ENCODE results near the gene MEGF10.

- TF ChIP-seq, protein P1, sequence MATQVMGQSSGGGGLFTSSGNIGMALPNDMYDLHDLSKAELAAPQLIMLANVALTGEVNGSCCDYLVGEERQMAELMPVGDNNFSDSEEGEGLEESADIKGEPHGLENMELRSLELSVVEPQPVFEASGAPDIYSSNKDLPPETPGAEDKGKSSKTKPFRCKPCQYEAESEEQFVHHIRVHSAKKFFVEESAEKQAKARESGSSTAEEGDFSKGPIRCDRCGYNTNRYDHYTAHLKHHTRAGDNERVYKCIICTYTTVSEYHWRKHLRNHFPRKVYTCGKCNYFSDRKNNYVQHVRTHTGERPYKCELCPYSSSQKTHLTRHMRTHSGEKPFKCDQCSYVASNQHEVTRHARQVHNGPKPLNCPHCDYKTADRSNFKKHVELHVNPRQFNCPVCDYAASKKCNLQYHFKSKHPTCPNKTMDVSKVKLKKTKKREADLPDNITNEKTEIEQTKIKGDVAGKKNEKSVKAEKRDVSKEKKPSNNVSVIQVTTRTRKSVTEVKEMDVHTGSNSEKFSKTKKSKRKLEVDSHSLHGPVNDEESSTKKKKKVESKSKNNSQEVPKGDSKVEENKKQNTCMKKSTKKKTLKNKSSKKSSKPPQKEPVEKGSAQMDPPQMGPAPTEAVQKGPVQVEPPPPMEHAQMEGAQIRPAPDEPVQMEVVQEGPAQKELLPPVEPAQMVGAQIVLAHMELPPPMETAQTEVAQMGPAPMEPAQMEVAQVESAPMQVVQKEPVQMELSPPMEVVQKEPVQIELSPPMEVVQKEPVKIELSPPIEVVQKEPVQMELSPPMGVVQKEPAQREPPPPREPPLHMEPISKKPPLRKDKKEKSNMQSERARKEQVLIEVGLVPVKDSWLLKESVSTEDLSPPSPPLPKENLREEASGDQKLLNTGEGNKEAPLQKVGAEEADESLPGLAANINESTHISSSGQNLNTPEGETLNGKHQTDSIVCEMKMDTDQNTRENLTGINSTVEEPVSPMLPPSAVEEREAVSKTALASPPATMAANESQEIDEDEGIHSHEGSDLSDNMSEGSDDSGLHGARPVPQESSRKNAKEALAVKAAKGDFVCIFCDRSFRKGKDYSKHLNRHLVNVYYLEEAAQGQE (IDR thresholded peaks at IDR 0.05; ENCODE audit: low read depth) = no peak
- TF ChIP-seq TCF12 (IDR thresholded peaks at IDR 0.05; ENCODE audit: low read depth) = no peak
- no peak for TF ChIP-seq CEBPB (IDR thresholded peaks at IDR 0.05)
- TF ChIP-seq EP300 (IDR thresholded peaks at IDR 0.05; ENCODE audit: borderline replicate concordance) = no peak
- no peak for TF ChIP-seq NFIC (IDR thresholded peaks at IDR 0.05)
- no peak for TF ChIP-seq FOXM1 (IDR thresholded peaks at IDR 0.05; ENCODE audit: borderline replicate concordance, low read depth)
- no peak for TF ChIP-seq RAD21 (IDR thresholded peaks at IDR 0.05; ENCODE audit: low read depth)
- TF ChIP-seq, protein P2, sequence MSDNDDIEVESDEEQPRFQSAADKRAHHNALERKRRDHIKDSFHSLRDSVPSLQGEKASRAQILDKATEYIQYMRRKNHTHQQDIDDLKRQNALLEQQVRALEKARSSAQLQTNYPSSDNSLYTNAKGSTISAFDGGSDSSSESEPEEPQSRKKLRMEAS (IDR thresholded peaks at IDR 0.05) = no peak
- TF ChIP-seq CREB1 (IDR thresholded peaks at IDR 0.05; ENCODE audit: low read depth) = no peak
These were observed 36.6 kb downstream of the MEGF10 start for GRCh38 chr5:127326976-127327755.
